NCI-H1694 treated with DMSO at 0.1 percent for 48 hours (cell line): ENCODE measurements around the gene FAM110A.
"Not testable (repeated sequence)": the region's sequence is repeated elsewhere in the genome, so short reads cannot be mapped to it uniquely, and the experiment has no call there.

Source experiments
- DNase-seq: peaks from one replicate; lab custom pipeline; 2025; lab: John Stamatoyannopoulos, UW

The FAM110A gene

GRCh38 chr20:833450-834150 is at the start of gene FAM110A:
Gene FAM110A, plus strand, starts transcription at chr20:833715. Its CDS starts 11,090 bp downstream, at chr20:844805.
- peak; percentile 77 for DNase-seq

- DNase-seq = no peak
These were observed 45.7 kb upstream of the FAM110A start for GRCh38 chr20:787825-788224.

GRCh38 chr20:791056-791455 is 42.5 kb upstream of the FAM110A start:
- no peak for DNase-seq

GRCh38 chr20:792248-792647 is 41.3 kb upstream of the FAM110A start:
- DNase-seq = no peak

- no peak for DNase-seq
These were observed 36.6 kb upstream of the FAM110A start for GRCh38 chr20:796921-797320.

GRCh38 chr20:798746-799145 is 34.8 kb upstream of the FAM110A start:
- DNase-seq = not testable (repeated sequence)

- not testable (repeated sequence) for DNase-seq
These were observed 33.5 kb upstream of the FAM110A start for GRCh38 chr20:800026-800425.

GRCh38 chr20:801678-802077 is 31.8 kb upstream of the FAM110A start:
- no peak for DNase-seq

- DNase-seq = no peak
These were observed 27.8 kb upstream of the FAM110A start for GRCh38 chr20:805713-806112.

- not testable (repeated sequence) for DNase-seq
These were observed 21.6 kb upstream of the FAM110A start for GRCh38 chr20:811776-812434.

GRCh38 chr20:812435-812814 is 21.1 kb upstream of the FAM110A start:
- not testable (repeated sequence) for DNase-seq

- no peak for DNase-seq
These were observed 20.1 kb upstream of the FAM110A start for GRCh38 chr20:813390-813789.

GRCh38 chr20:815226-815625 is 18.3 kb upstream of the FAM110A start:
- no peak for DNase-seq

- peak; percentile 68 for DNase-seq
These were observed 17.5 kb upstream of the FAM110A start for GRCh38 chr20:815914-816606.

GRCh38 chr20:818001-818664 is 15.4 kb upstream of the FAM110A start:
- DNase-seq = no peak

GRCh38 chr20:819680-820322 is 13.7 kb upstream of the FAM110A start:
- no peak for DNase-seq

GRCh38 chr20:820323-820953 is 13.1 kb upstream of the FAM110A start:
- DNase-seq = no peak

GRCh38 chr20:821046-821730 is 12.3 kb upstream of the FAM110A start:
- no peak for DNase-seq

GRCh38 chr20:821731-822065 is 11.8 kb upstream of the FAM110A start:
- DNase-seq = no peak

GRCh38 chr20:822651-823573 is 10.6 kb upstream of the FAM110A start:
- no peak for DNase-seq
